Fibroblast of skin of scalp (primary cell): ENCODE measurements around the gene CHMP3.
"Not testable (repeated sequence)": the region's sequence is repeated elsewhere in the genome, so short reads cannot be mapped to it uniquely, and the experiment has no call there.

ENCODE experiments used
- DNase-seq: peaks from one replicate; pipeline ENCODE4 v3.0.0-alpha.2; 2013

CHMP3 gene

DNA sequence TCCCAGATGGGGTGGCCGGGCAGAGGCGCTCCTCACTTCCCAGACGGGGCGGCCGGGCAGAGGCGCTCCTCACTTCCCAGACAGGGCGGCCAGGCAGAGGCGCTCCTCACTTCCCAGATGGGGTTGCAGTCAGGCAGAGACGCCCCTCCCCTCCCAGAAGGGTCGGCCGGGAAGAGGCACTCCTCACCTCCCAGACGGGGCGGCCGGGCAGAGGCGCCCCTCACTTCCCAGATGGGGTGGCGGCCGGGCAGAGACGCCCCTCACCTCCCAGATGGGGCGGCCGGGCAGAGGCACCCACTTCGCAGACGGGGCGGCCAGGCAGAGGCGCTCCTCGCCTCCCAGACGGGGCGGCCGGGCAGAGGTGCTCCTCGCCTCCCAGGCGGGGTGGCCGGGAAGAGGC lies 13.8 kb downstream of the CHMP3 start:
- DNase-seq, result not testable (repeated sequence)

DNA sequence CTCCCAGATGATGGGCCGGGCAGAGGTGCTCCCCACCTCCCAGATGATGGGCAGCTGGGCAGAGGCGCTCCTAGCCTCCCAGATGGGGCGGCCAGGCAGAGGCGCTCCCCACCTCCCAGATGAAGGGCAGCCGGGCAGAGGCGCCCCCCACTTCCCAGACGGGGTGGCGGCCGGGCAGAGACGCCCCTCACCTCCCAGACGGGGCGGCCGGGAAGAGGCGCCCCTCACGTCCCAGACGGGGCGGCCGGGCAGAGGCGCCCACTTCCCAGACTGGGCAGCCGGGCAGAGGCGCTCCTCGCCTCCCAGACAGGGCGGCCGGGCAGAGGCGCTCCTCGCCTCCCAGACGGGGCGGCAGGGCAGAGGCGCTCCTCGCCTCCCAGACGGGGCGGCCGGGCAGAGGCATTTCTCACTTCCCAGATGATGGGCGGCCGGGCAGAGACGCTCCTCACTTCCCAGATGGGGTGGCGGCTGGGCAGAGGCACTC lies 14.3 kb downstream of the CHMP3 start:
- not testable (repeated sequence) for DNase-seq

DNA sequence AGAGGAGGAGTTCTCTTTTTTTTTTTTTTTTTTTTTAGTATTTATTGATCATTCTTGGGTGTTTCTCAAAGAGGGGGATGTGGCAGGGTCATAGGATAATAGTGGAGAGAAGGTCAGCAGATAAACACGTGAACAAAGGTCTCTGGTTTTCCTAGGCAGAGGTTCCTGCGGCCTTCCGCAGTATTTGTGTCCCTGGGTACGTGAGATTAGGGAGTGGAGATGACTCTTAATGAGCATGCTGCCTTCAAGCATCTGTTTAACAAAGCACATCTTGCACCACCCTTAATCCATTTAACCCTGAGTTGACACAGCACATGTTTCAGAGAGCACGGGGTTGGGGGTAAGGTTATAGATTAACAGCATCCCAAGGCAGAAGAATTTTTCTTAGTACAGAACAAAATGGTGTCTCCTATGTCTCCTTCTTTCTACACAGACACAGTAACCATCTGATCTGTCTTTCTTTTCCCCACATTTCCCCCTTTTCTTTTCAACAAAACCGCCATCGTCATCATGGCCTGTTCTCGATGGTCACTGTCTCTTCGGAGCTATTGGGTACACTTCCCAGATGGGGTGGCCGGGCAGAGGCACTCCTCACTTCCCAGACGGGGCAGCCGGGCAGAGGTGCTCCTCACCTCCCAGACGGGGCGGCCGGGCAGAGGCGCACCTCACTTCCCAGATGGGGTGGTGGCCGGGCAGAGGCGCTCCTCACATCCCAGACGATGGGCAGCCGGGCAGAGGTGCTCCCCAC lies 14.9 kb downstream of the CHMP3 start:
- DNase-seq, result not testable (repeated sequence)

DNA sequence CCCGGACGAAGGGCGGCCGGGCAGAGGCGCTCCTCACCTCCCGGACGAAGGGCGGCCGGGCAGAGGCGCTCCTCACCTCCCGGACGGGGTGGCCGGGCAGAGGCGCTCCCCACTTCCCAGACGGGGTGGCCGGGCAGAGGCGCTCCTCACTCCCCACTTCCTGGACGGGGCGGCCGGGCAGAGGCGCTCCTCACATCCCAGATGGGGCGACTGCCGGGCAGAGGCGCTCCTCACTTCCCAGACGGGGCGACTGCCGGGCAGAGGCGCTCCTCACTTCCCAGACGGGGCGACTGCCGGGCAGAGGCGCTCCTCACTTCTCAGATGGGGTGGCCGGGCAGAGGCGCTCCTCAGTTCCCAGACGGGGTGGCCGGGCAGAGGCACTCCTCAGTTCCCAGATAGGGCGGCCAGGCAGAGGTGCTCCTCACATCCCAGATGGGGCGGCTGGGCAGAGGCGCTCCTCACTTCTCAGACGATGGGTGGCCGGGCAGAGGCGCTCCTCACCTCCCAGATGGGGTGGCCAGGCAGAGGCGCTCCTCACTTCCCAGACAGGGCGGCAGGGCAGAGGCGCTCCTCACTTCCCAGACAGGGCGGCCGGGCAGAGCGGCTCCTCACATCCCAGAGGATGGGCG lies 17.8 kb downstream of the CHMP3 start:
- DNase-seq, result not testable (repeated sequence)

DNA sequence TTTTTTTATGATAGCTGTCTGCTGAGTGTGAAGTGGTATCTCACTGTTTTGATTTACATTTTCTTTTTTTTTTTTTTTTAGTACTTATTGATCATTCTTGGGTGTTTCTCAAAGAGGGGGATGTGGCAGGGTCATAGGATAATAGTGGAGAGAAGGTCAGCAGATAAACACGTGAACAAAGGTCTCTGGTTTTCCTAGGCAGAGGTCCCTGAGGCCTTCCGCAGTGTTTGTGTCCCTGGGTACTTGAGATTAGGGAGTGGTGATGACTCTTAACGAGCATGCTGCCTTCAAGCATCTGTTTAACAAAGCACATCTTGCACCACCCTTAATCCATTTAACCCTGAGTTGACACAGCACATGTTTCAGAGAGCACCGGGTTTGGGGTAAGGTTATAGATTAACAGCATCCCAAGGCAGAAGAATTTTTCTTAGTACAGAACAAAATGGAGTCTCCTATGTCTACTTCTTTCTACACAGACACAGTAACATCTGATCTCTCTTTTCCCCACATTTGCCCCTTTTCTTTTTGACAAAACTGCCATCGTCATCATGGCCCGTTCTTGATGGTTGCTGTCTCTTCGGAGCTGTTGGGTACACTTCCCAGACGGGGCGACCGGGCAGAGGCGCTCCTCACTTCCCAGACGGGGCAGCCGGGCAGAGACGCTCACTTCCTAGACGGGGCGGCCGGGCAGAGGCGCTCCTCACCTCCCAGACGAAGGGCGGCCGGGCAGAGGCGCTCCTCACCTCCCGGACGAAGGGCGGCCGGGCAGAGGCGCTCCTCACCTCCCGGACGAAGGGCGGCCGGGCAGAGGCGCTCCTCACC lies 18.8 kb downstream of the CHMP3 start:
- DNase-seq, result not testable (repeated sequence)

DNA sequence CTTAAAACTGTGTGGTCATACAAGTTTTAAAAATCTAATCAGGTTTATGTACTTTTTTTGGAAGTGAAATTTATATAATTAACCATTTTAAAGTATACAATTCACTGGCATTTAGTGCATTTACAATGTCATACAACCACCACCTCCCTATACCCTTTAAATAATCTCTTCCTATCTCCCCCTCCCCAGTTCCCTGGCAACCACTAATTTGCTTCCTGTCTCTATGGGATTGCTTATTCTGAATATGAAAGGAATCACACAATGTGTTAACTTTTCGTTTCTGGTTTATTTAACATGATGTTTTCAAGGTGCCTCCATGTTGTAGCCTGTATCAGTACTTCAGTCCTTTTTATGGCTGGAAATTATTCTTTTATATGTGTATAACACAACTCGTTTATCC lies 19.4 kb downstream of the CHMP3 start:
- DNase-seq, result no peak

DNA sequence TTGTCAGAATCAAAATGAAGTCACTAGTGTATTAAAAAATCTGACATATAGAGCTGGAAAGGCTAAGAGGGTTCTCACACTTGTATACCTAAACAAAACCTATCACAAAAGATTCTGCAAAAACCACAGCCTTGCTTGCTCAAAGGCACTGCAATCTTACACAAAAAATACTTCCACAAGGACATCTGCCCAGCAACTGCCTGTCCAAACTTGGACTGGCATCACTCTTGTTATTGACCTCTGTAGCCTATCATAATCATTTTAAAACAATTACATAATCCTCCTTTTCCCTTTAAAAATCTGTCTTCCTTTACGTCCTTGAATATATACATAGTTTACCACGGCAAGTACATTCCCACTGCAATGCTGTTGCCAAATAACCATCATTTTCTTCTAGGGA lies 19.9 kb downstream of the CHMP3 start:
- DNase-seq, result no peak

DNA sequence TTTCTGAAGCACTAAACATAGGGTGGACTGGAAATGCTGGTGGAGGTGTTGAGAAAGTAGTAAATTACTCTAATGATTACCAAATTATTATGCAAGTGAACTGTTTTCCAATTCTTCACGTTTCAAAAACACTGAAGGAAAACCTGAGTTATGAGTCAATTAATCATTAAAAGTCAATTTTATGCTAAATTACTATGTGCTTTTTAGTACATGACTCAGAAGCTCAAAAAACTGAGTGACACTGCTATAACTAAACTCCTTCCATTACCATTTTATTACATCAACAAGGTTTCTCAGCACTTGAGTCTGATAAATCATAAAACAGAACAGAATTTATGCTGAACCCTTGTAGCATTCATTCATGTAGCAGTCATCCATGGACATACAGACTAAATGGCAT lies 20.4 kb downstream of the CHMP3 start:
- no peak for DNase-seq

DNA sequence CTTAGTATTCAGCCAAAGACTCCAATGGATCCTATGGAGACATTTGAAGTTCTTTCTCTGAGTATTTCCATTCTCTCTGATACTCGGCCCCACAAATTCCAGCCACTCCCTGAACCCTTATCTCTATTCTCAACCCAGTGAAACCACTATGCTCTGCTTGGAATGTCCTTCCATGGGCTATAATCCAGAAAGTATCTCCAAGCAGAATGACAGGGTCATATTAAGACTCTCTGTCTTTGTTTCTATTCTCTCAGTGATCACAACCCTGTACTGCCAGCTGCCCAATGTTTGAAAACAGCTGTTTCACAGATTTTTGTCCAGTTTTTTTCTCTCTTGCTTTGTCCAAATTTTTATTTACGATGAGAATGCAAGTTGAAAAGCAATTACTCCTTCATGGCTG lies 21.9 kb downstream of the CHMP3 start:
- no peak for DNase-seq

DNA sequence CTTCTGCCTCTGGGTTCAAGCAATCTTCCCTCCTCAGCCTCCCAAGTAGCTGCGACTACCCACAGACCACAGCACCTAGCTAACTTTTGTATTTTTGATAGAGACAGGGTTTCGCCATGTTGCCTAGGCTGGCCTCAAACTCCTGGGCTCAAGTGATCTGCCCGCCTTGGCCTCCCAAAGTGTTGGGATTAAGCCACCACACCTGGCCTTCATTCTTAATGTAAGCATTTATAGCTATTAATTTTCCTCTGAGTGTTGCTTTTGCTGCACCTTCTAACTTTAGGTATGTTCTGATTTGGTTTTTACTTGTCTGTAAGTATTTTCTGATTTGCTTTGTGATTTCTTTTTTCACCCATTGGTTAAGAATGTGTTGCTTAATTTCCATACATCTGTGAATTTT lies 29.7 kb downstream of the CHMP3 start:
- DNase-seq, result no peak

DNA sequence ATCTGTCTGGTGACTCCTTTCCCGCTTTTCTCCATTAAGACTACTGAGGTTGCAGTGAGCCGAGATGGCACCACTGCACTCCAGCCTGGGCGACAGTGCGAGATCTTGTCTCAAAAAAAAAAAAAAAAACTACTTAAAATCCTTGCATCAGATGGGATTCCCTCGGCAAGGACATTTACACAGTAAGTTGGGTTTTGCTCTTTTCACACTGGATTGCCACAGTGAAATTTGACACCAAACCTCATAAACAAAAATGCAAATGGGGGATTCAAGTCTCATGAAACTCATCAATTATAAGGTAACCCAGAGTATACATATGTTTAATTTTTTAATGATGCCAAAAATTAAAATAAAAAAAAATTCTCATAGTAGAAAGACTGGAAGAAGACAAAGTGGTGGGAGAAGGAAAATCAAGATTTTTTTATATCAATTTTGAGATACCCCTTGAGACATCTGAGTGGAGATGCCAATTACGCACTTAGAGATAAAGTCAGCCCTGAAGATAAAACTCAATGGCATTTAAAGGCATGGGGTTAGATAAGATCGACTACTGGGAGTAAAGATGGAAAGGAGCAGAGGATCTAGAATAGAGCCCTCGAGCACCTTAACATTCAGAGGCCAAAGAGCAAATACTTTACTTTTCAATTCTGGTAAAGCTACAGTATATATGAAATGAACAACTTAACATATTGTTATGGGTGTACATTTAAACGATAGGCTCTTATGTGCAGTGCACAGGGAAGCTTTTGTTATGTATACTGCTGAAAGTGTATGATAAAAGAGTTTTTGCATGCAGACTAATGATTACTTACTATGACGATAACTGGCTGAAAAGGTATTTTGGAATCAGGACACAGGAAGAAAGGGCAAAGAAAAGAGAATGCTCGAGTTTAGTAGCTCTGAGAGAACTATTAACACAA lies 37.6 kb downstream of the CHMP3 start:
- DNase-seq, result no peak

DNA sequence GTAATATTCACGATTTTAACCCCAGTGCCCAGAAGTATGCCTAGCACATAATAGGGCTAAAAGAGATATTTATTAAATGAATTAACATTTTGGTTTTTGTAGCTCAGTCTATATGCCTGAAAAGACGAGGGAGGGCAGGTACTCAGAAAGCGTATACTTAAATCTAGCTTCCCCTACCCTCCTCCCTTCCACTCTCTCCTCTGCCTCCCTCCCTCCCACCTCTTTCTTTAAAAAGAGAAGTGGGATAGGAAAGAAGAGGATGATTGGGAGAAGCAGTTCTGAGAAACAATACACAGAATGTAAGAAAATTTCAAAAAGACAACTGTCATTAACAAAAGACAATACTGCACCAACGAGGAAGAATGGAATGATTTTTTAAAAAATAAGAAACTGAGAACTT lies 39.8 kb downstream of the CHMP3 start:
- DNase-seq, result no peak

DNA sequence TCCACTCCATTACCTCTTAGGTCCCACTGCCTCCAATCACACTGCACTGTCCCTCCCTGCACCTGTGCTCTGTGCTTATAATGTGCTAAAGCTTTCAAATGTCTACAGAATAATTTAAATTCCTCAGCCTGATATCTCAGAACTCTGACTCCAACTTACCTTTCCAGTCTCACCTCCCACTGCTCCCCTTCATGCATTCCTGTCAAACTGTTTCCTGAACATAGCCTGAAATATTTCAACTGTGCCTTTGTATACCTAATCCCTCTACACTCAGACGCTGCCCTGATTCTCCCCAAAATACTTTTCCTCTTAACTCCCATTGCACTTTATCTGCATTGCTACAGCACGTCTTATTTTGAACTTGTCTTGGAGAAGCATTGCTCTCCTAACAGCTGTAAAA lies 40.5 kb downstream of the CHMP3 start:
- DNase-seq, result no peak

DNA sequence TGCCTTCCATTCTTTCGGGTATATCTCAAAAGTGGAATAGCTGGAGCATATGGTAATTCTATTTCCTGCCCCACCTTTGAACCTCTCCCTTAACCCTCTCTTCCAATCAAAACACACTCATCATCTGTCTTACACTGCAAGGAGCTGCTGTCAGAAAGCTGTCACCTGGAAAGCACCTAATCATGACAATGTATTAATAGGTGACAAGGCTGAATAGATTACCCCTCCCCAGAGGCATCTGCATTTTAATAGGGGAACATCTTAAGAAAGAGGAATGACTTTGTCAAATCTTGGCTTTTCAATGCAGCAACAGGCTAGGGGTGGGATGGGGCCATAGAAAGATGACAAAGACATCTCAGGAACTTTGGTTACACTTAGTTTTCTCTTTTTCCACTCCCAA lies 41.3 kb downstream of the CHMP3 start:
- no peak for DNase-seq

DNA sequence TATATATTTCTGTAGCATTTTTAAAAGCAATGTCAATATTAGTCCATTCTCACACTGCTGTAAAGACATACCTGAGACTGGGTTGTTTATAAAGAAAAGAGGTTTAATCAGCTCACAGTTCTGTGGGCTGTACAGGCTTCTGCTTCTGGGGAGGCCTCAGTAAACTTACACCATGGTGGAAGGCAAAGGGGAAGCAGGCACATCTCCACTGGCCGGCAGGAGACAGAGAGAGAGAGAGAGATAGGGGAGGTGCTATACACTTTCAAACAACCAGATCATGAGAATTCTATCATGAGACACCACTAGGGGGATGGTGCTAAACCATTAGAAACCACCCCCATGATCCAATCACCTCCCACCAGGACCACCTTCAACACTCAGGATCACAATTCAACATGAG lies 43.1 kb downstream of the CHMP3 start:
- no peak for DNase-seq

DNA sequence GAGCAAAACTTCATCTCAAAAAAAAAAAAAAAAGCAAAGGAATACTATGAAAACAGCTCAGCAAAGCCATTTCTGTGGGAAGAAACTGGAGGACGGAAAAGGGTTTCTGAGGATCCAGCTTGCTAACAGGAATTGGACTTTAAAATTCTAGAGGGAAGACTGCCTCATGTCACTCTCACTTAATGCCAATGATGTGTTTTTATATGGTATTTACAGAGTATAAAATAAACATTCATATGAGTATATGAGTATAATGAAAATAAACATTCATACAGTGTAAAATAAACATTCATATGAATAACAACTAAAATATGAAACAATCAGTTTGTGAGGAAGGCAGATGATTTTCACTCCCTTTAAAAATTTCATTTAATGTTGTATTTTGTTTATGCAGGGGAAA lies 43.9 kb downstream of the CHMP3 start:
- no peak for DNase-seq

DNA sequence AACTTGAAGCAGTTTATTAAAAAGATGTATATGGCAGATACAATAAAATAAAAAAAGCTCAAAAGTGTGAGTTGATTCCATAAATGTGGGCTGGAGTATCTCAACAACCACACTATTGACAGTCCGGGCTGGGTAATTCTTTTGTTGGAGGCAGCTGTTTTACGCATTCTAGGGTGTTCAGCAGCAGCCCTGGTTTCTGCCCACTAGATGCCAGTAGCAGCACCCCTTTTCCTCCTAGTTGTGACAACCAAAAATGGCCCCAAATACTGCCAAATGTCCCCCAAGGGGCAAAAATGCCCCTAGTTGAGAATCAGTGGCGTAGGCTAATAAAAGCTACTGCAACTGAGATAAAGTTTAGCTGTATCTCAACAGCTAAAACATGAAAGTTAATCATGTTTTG lies 44.8 kb downstream of the CHMP3 start:
- DNase-seq, result no peak

DNA sequence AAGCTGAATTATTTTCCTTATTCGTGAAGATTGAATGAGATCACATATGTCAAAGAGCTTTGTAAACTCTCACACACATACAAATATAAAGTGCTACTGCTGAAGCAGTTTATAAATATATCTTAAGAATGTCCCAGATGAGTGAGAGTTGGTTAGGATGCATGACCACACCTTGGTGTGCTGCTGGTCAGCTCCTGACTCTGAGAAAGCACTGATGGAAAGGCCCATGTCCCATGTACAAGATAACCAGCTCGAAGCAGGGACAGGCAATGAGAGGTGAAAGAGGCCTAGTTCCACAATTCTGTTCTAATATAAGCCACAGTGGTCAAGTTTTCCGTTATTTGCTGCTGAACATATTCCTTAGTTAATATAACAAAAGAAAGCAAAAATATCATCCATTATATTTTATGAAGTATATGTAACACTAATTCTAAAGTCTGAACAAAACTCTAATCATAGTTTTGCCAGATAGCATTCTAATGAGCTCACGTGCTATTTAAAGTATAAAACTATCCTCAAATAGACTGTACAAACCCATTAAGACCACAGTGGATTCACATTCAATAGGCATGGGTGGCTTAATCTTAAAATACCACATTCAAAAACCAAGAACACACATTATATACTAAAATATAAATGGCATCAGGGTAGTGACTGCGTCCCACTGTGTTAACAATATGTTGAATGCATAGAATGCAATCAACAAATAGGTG lies 49.1 kb downstream of the CHMP3 start:
- no peak for DNase-seq

DNA sequence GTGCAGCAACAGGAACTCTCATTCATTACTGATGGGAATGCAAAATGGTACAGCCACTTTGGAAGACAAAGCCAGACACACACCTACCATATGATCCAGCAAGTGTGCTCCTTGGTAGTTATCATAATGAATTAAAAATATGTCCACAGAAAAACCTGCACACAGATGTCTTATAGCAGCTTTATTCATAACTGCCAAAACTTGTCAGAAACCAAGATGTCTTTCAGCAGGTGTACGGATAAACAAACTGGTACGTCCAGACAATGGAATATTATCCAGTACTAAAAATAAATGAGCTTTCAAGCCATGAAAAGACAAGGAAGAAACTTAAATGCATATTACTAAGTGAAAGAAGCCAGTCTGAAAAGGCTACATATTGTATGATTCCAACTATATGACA lies 50.4 kb downstream of the CHMP3 start:
- no peak for DNase-seq

DNA sequence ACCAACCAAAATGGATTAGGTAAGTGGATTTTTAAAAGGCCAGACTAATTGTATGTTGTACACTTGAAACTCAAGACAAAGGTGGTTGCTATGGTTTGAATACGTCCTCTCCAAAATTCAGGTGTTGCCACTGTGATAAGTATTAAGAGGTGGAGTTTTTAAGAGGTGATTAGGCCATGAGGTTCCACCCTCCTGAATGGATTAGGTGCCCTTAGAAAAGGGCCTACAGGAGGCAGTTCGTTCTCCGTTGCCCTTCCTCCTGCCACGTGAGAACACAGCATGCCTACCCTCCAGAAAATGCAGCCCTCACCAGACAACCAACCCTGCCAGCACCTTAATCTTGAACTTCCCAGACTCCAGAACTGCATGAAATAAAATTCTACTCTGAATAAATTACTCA lies 51.2 kb downstream of the CHMP3 start:
- DNase-seq, result no peak

DNA sequence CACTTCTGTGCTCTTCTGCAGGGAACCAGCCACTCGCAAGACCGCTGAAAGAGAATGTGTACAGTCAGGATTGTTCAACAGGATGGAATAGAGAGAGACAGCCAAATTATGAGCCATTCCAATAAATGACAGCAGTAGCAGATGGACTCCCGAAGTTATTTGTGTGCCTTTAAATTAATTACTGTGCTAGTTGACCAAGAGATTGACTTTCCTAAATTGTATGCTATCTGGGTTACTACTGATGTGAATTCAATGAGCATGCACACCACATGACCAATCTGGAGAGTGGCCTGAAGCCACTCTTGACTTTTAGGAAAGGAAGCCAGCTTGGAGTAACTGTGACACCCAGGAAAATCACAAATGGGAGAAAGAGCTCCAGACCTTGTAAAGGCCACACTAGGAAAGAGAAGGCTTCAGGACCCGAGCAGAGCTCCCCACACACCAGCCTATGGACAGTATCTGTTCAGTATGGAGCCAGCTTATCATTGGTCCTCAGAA lies 52.8 kb downstream of the CHMP3 start:
- no peak for DNase-seq

DNA sequence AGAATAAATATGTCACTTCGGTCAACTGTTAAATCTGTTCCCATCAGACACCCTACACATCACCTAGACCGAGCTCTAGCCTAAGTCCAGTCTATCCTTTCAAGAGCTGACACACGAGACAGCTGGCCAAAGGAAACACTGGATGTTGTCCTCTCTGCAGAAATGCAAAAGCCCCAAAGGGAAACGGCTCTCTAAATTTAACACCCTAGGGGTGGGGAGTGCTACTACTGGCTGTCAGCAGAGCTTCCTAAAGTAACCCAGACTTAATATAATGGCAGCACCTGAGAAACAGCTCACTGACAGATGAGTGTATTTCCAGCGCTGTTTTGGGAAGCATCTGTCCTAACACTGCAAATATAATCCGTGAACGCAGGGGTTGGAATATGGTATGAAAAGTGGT lies 55.6 kb downstream of the CHMP3 start:
- no peak for DNase-seq
